Central memory CD8-positive, alpha-beta T cell (primary cell): ENCODE results near the gene MCCC2.
"Not testable (repeated sequence)": the region's sequence is repeated elsewhere in the genome, so short reads cannot be mapped to it uniquely, and the experiment has no call there.

ENCODE experiments used
- ATAC-seq: fragments of 150-1000 bp; cut with Tn5 transposase; replicated peaks from 2 replicates; pipeline ENCODE4 v1.10.0; 2022; ENCODE audit warnings: mild to moderate bottlenecking, moderate FRiP score, moderate number of reproducible peaks; ENCODE audit not compliant: poor library complexity, severe bottlenecking; ENCODE audit errors: extremely low read depth
- DNase-seq, 2 donors: peaks; one replicate each; pipeline ENCODE4 v3.0.0; 2021; ENCODE audit warnings: low spot score in 2 of 2
- H3K27ac Mint-ChIP-seq: one replicate; pipeline ENCODE4 v1.8.0; 2022; ENCODE audit warnings: low read depth, mild to moderate bottlenecking, moderate library complexity, mixed read lengths
- H3K27me3 Mint-ChIP-seq: one replicate; pipeline ENCODE4 v1.8.0; 2022; ENCODE audit warnings: mixed read lengths
- H3K36me3 Mint-ChIP-seq: one replicate; pipeline ENCODE4 v1.8.0; 2022; ENCODE audit warnings: mild to moderate bottlenecking, moderate library complexity, mixed read lengths; ENCODE audit not compliant: insufficient read depth
- H3K4me1 Mint-ChIP-seq: one replicate; pipeline ENCODE4 v1.8.0; 2022; ENCODE audit warnings: mixed read lengths
- H3K4me3 Mint-ChIP-seq: one replicate; pipeline ENCODE4 v1.8.0; 2022; ENCODE audit warnings: mild to moderate bottlenecking, moderate library complexity, mixed read lengths
- H3K9me3 Mint-ChIP-seq: one replicate; pipeline ENCODE4 v1.8.0; 2022; ENCODE audit warnings: mixed read lengths

The MCCC2 gene

GRCh38 chr5:71651579-71651978, 64.4 kb downstream of the MCCC2 start:
- no peak overlapping the region for H3K4me3 Mint-ChIP-seq
- H3K27me3 Mint-ChIP-seq, result no peaks in the 10 kb centered on the region
- peaks cover 39% of the 10 kb centered on the region for H3K36me3 Mint-ChIP-seq
- no peak for ATAC-seq
- no peaks in the 10 kb centered on the region for H3K9me3 Mint-ChIP-seq
- H3K27ac Mint-ChIP-seq, result no peak overlapping the region
- no peak for DNase-seq
- no peaks in the 10 kb centered on the region for H3K4me1 Mint-ChIP-seq

DNA sequence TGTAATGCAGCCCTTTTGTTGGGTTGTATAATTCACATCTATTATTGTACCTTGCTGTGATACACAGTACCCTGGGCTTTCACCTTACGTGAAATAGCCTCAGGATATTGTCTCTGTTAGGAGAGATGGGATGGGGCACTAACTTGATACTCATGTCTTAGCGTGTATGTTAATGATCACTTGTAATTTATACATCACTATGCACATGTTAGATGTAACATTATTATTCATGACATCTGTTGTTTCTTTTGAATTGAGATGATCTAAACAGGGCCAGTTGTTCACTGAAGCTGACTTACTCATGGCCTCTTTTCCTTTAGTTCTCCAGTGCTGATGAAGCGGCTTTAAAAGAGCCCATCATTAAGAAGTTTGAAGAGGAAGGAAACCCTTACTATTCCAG, 65.2 kb downstream of the MCCC2 start:
- Mint-ChIP-seq H3K27ac (no peak overlapping the region), H3K4me3 (no peak overlapping the region), H3K9me3 (no peaks in the 10 kb centered on the region), H3K27me3 (no peaks in the 10 kb centered on the region), H3K4me1 (no peaks in the 10 kb centered on the region), H3K36me3 (peaks cover 41% of the 10 kb centered on the region)
- ATAC-seq (no peak), DNase-seq (no peak)

DNA sequence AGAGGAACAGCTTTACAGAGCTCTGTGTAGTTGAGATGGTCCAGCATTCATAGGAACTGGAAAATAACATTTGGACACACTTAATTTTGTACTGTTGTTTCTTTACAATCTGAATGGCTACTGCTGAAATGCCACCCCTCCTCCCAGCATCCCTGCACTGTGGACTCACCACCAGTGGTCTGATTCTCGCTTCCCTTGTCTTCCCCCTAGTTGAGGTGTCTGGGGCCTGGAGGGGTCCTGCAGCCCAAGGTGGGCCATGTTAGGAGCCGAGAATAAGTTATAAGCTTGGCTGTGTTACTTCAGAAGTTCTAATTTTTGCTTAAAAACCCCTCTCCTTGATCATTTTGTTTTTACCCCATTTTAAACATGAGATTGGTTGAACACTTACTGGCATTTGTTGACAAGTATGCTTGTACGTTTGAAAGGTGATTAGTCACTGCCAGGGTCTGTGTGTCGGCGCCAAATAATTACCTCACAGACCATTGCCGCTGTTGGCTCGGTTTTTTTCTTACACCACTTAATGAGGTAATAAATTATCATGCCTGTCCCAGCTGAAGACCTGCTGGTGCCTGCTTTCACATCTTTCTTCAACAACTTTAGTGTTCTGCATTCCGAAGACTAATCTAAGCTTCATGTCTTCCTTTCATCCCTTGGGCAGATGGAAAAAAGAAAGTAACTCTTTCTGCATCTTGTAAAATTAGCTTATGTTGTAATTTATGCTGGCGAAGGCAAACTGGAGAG, 65.8 kb downstream of the MCCC2 start:
- Mint-ChIP-seq H3K4me3 (no peak overlapping the region), H3K36me3 (peaks cover 43% of the 10 kb centered on the region), H3K4me1 (no peaks in the 10 kb centered on the region), H3K27ac (peak overlapping the region; percentile 59), H3K27me3 (no peaks in the 10 kb centered on the region), H3K9me3 (no peaks in the 10 kb centered on the region)
- no peak for ATAC-seq
- no peak for DNase-seq

DNA sequence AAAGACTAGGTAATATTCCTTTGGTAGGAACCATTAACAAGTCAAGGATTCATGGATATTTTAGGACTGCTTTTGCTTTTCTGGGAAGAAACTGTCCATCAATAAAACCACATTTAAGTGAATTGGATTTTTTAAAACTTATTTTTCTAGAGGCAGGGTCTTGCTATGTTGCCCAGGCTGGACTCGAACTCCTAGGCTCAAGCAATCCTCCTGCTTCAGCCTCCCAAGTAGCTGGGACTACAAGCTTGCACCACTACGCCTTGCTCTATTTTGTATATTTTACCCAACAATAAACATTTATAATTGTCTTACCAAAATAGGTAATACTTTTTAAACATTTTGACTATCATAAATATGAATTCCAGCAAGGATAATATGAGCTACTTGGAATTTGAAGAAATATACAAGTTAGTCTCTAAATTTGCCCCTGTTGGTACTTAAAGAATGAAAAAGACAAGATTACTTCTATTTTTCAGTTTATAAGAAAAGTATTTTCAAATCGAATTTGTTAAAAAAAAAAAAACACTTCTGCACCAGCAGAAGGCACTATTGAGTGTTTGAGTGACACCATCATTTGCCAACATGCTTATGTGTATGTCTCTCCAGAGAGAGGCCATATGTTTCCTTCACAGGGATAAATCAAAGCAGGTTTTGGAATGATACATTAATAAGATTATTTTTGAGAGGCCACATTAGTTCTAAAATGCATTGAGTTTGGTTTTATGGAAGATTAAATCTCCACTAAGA, 71.9 kb downstream of the MCCC2 start:
- no peak for ATAC-seq
- H3K36me3 Mint-ChIP-seq, result peaks cover 21% of the 10 kb centered on the region
- H3K9me3 Mint-ChIP-seq, result no peaks in the 10 kb centered on the region
- H3K4me1 Mint-ChIP-seq, result no peaks in the 10 kb centered on the region
- DNase-seq, result no peak
- H3K27ac Mint-ChIP-seq, result no peak overlapping the region
- H3K4me3 Mint-ChIP-seq, result no peak overlapping the region
- no peaks in the 10 kb centered on the region for H3K27me3 Mint-ChIP-seq

GRCh38 chr5:71662381-71662780, 75.2 kb downstream of the MCCC2 start:
- DNase-seq, result no peak
- no peaks in the 10 kb centered on the region for H3K9me3 Mint-ChIP-seq

GRCh38 chr5:71663191-71663969, 76.2 kb downstream of the MCCC2 start:
- ATAC-seq, result no peak
- Mint-ChIP-seq H3K27me3 (no peaks in the 10 kb centered on the region), H3K9me3 (no peaks in the 10 kb centered on the region), H3K27ac (no peak overlapping the region), H3K4me3 (no peak overlapping the region), H3K36me3 (peaks cover 1% of the 10 kb centered on the region), H3K4me1 (no peaks in the 10 kb centered on the region)
- no peak for DNase-seq

More at GRCh38 chr5:71662381-71662780, 75.2 kb downstream of the MCCC2 start:
- H3K27ac Mint-ChIP-seq, result no peak overlapping the region
- no peaks in the 10 kb centered on the region for H3K27me3 Mint-ChIP-seq
- no peak overlapping the region for H3K4me3 Mint-ChIP-seq
- no peaks in the 10 kb centered on the region for H3K4me1 Mint-ChIP-seq
- H3K36me3 Mint-ChIP-seq, result peaks cover 6% of the 10 kb centered on the region
- no peak for ATAC-seq

DNA sequence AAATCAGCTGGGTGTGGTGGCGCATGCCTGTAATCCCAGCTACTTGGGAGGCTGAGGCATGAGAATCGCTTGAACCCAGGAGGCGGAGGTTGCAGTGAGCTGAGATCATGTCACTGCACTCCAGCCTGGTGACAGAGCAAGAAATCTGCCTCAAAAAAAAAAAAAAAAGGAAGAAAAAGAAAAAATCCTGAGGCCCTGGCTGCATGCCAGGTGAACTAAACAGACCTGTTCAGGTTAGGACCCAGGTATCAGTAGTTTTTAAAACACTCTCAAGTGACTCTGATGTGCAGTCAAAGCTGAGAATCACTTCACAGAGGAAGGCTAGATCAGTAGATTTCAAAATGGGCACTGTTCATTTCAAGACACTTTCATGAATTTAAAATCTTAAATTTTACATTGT, 77.5 kb downstream of the MCCC2 start:
- not testable (repeated sequence) for H3K9me3 Mint-ChIP-seq, H3K36me3 Mint-ChIP-seq, H3K4me1 Mint-ChIP-seq, H3K27me3 Mint-ChIP-seq, DNase-seq, H3K27ac Mint-ChIP-seq, H3K4me3 Mint-ChIP-seq, ATAC-seq

DNA sequence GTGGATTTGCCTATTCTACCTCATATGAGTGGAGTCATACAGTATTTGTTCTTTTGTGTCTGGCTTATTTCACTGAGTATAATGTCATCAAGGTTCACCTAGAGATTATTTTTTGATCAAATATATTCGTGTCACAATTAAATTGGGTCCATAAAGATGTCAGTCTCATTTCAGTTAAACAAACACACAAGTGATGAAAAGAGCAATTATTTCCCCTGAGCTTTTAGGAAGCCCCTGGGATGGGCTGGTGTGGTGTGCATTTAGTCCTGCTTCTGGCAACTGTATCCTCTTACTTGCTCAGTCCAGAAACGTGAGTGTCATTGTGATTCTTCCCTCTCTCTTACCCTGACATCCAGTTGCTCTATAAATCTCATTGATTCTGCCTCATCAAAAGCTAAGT, 79.2 kb downstream of the MCCC2 start:
- no peaks in the 10 kb centered on the region for H3K27me3 Mint-ChIP-seq
- no peak for DNase-seq
- no peak overlapping the region for H3K27ac Mint-ChIP-seq
- no peaks in the 10 kb centered on the region for H3K4me1 Mint-ChIP-seq
- no peak for ATAC-seq
- H3K4me3 Mint-ChIP-seq, result no peak overlapping the region
- peaks cover 1% of the 10 kb centered on the region for H3K36me3 Mint-ChIP-seq
- H3K9me3 Mint-ChIP-seq, result no peaks in the 10 kb centered on the region

- no peak for ATAC-seq
- DNase-seq, result no peak
- Mint-ChIP-seq H3K4me1 (no peaks in the 10 kb centered on the region), H3K4me3 (no peak overlapping the region), H3K27ac (no peak overlapping the region), H3K27me3 (peaks cover 74% of the 10 kb centered on the region), H3K36me3 (peaks cover 1% of the 10 kb centered on the region), H3K9me3 (no peaks in the 10 kb centered on the region)
Observed at GRCh38 chr5:71677977-71678376, 90.8 kb downstream of the MCCC2 start.

GRCh38 chr5:71679714-71680113, 92.6 kb downstream of the MCCC2 start:
- ATAC-seq (no peak), DNase-seq (no peak)
- no peaks in the 10 kb centered on the region for H3K9me3 Mint-ChIP-seq
- no peak overlapping the region for H3K27ac Mint-ChIP-seq
- H3K27me3 Mint-ChIP-seq, result peaks cover 76% of the 10 kb centered on the region
- no peaks in the 10 kb centered on the region for H3K4me1 Mint-ChIP-seq
- no peak overlapping the region for H3K4me3 Mint-ChIP-seq
- no peaks in the 10 kb centered on the region for H3K36me3 Mint-ChIP-seq

GRCh38 chr5:71680510-71680909, 93.4 kb downstream of the MCCC2 start:
- H3K4me3 Mint-ChIP-seq, result no peak overlapping the region
- H3K4me1 Mint-ChIP-seq, result no peaks in the 10 kb centered on the region
- DNase-seq (no peak), ATAC-seq (no peak)
- H3K27me3 Mint-ChIP-seq, result peaks cover 76% of the 10 kb centered on the region
- H3K27ac Mint-ChIP-seq, result no peak overlapping the region
- peaks cover 4% of the 10 kb centered on the region for H3K9me3 Mint-ChIP-seq
- no peaks in the 10 kb centered on the region for H3K36me3 Mint-ChIP-seq

DNA sequence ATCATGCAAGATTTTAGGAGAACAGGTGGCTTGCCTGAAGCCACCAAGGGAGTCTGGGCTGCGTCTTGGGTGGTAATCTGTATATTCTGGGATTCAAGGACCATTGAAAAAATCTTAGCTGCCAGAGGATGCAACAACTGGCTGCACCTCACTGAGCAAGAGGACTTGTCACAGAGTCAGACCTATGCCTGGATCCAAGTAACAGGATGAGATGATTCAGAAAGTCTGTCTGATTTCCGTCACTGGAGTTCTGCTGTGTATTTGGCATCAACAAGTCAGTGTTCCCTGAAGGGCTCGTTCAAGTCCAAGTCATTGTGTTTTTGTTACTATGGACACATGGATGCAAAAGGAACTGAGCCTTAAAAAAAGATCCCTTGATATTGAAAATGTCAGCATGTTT, 94.2 kb downstream of the MCCC2 start:
- peaks cover 76% of the 10 kb centered on the region for H3K27me3 Mint-ChIP-seq
- no peaks in the 10 kb centered on the region for H3K36me3 Mint-ChIP-seq
- no peak overlapping the region for H3K27ac Mint-ChIP-seq
- no peak overlapping the region for H3K4me3 Mint-ChIP-seq
- H3K9me3 Mint-ChIP-seq, result peaks cover 4% of the 10 kb centered on the region
- no peaks in the 10 kb centered on the region for H3K4me1 Mint-ChIP-seq
- ATAC-seq (no peak), DNase-seq (no peak)
